Activated effector memory CD4-positive, alpha-beta T cell treated with anti-CD3 and anti-CD28 coated beads, Interleukin-2, amount 50 U/mL, for 16 hours (primary cell): ENCODE results near the gene TUBA3E.
A peak's percentile ranks its signal among the peaks of the same experiment; 100 is the strongest.
"Not testable (repeated sequence)": the region's sequence is repeated elsewhere in the genome, so short reads cannot be mapped to it uniquely, and the experiment has no call there.

Experiments
- DNase-seq: peaks from one replicate; pipeline ENCODE4 v3.0.0-alpha.2; 2020

The TUBA3E gene

GRCh38 chr2:130190237-130190636 is 8.0 kb downstream of the TUBA3E start:
- peak; percentile 57 for DNase-seq

GRCh38 chr2:130188958-130189357 is 9.3 kb downstream of the TUBA3E start:
- peak; percentile 5 for DNase-seq

GRCh38 chr2:130187859-130188792 is 10.1 kb downstream of the TUBA3E start:
- peak; percentile 47 for DNase-seq

GRCh38 chr2:130187268-130187667 is 11.0 kb downstream of the TUBA3E start:
- DNase-seq, result peak; percentile 37

GRCh38 chr2:130186391-130186790 is 11.8 kb downstream of the TUBA3E start:
- DNase-seq, result peak; percentile 49

- peak; percentile 60 for DNase-seq
Observed at GRCh38 chr2:130185896-130186295, 12.3 kb downstream of the TUBA3E start.

DNA sequence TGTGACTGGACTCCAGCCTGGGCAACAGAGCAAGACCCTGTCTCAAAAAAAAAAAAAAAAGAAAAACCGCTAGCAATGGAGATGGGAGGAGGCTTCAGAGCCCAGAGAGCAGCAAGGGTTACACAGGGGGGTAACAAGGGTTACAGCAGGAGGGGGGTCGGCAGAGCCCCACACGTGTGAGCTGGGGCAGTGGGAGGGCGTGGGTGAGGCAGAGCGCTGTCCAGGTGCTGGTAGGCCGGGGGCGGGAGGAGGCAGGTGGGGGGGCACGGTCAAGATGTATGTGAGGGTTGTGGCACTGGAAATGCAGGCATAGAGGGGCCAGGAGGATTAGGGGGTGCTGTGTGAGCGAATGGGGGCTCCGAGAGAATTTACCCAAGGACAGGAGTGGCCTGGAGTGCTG is 12.8 kb downstream of the TUBA3E start:
- no peak for DNase-seq

DNA sequence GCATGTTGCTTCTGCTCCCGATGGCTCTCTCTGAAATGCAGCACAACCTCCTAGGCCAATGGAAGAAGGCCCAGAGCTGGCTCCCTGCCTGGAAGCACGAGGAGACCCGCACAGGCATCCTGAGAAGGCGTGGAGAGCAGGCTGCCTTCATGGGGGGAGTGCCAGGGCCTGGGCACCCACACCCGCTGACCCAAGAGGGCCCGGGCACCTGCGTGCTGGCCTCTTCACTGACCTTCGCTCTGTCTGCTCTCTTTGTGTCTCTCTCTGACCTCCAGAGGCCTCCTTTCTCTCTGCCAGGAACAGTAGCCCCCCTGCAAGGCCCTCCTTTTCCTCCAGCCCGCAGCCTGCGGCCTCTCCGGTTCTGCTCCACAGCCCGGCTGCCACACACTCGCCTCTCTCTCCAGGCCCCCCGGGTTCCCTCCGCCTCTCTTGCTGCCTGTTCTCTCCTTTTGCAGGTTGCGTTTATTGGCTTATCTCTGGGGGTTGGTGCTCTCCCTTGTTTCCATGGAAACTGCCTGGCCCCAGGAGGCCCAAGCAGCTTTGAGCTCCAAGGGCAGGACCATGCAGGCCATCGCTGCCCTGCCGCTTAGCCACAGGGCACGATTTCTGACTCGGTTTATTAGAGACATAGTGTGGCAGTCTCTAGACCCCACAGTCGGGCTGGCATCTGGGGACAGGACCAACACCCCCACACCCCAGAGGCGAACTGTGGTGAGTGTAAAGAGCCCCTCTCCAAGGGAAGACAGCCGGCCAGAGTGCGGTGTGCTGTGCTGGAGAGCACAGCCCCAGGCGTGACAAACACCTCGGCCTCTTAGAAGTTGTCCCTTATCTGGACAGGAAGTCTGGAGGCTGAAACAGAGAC is 14.5 kb downstream of the TUBA3E start:
- peak; percentile 61 for DNase-seq

GRCh38 chr2:130182826-130183511 is 15.3 kb downstream of the TUBA3E start:
- peak; percentile 62 for DNase-seq

DNA sequence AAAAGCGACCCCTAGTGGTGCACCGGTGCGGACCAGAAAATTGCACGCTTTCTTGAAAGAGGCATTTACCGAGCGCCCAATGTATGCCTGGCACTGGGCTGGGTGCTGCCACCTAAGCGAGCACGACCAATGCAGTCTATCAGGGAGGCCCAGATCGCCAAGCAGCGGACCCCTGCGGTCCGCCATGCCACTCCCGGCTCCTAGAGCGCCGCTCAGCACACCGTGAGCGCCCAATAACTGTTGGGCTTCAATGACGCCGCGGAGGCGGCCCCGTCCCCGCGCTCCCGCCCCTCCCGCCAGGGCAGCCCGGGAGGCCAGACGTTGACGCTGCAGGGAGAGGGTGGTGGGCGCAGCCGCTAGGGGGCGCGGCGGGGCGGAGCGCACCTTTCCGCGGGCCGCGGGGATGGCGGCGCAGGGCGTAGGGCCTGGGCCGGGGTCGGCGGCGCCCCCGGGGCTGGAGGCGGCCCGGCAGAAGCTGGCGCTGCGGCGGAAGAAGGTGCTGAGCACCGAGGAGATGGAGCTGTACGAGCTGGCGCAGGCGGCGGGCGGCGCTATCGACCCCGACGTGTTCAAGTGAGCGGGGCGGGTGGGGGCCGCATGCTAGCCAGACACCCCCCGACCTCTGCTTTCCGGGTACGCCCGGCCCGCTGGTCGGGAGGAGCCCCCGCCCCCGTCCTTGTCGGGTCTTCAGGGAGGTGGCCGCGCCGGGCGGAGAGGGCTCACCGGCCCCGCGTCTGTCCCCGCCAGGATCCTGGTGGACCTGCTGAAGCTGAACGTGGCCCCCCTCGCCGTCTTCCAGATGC is 16.2 kb downstream of the TUBA3E start, which contains the start of gene MZT2B:
Gene MZT2B (plus strand): TSS at position 383 of the 803 bp plus-strand sequence. CDS start 21 bp downstream, at position 404.
- DNase-seq, result peak; percentile 97

GRCh38 chr2:130181325-130181879 is 16.8 kb downstream of the TUBA3E start, which contains the start of gene SMPD4:
TSS of gene SMPD4 (minus strand) at chr2:130181602. CDS start at chr2:130176592, 5,010 bp downstream.
- DNase-seq, result peak; percentile 99

- peak; percentile 56 for DNase-seq
Observed at GRCh38 chr2:130180404-130181324, 17.6 kb downstream of the TUBA3E start.

- not testable (repeated sequence) for DNase-seq
Observed at GRCh38 chr2:130174866-130175265, 23.4 kb downstream of the TUBA3E start.

- no peak for DNase-seq
Observed at GRCh38 chr2:130169896-130170295, 28.3 kb downstream of the TUBA3E start.

GRCh38 chr2:130169163-130169562 is 29.1 kb downstream of the TUBA3E start:
- not testable (repeated sequence) for DNase-seq

DNA sequence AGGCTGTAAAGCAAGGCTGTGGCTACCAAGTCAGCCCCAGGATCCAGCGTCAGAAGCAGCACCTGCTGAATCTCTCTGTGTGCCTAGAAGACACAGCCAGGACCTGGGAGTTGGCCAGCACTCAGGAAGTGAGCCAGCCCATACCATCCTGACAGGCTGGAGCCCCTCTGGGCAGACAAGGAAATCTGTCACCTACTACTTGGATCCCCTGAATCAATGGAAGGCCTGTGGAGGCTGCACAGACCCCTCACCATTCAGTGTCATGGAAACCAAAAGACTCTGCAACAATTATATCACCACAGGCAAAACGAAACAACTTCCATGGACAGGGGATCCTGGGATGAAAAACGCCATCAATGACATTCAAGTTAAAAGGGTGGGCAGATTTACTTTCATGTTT is 31.6 kb downstream of the TUBA3E start:
- DNase-seq, result not testable (repeated sequence)

DNA sequence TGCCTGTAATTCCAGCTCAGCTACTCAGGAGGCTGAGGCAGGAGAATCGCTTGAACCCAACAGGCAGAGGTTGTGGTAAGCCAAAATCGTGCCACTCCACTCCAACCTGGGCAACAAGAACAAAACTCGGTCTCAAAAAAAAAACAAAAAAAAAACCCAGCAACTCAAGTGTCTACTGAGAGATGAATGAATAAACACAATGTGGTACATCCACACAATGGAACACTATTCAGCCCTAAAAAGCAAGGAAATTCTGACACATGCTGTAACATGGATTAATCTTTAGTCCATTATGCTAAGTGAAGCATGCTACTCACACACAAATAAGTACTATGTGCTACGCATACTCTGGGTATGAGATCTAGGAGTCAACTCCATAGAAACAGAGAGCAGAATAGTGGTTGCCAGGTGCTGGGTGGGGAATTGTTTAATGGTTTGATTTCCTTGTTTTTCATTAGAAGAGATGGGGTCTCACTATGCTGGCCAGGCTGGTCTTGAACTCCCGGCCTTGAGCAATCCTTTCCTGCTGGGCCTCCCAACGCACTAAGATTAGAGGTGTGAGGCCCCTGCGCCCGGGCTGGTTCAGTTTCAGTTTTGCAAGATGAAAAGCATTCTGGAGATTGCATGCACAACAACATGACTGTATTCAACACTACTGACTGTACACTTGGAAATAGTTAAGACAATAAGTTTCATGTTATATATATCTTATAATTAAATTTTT is 32.8 kb downstream of the TUBA3E start:
- DNase-seq, result no peak

GRCh38 chr2:130162968-130163367 is 35.3 kb downstream of the TUBA3E start:
- DNase-seq, result no peak

GRCh38 chr2:130162486-130162885 is 35.8 kb downstream of the TUBA3E start:
- DNase-seq, result not testable (repeated sequence)
